CD14-positive monocyte (primary cell): ENCODE measurements around the gene ARHGAP44. TPM values are rescaled to one million over a fixed set of nuclear protein-coding genes. Genes with fewer than 3 reads are reported as not detected.

Experiments used
- DNase-seq, 3 donors: peaks; one replicate each; pipeline ENCODE4 v3.0.0-alpha.2; 2011 to 2022
- H2AFZ ChIP-seq: 2 replicates; pipeline ENCODE4 v1.6.0; 2012; ENCODE audit warnings: mild to moderate bottlenecking, low read depth, low read length, inconsistent platforms; ENCODE audit not compliant: insufficient read depth, poor library complexity, severe bottlenecking
- H3K27ac ChIP-seq, 2 donors: 1 replicate in 1 of 2; 2 replicates in 1 of 2; pipeline ENCODE4 v1.5.1; 2012 to 2013; ENCODE audit warnings: low read length in 2 of 2, control low read depth in 1 of 2, inconsistent platforms in 1 of 2, low read depth in 1 of 2, mild to moderate bottlenecking in 1 of 2
- H3K27me3 ChIP-seq, 2 donors: one replicate each; pipeline versions ENCODE4 v1.6.0 to v1.6.1; 2011 to 2013; ENCODE audit warnings: low read length in 2 of 2; ENCODE audit not compliant: control insufficient read depth in 2 of 2, insufficient read depth in 2 of 2
- H3K36me3 ChIP-seq, 2 donors: replicated peaks in 1 of 2; 1 replicate in 1 of 2; 2 replicates in 1 of 2; pipeline versions ENCODE4 v1.5.1 to v1.6.1; 2012 to 2013; ENCODE audit warnings: low read length in 2 of 2, control low read depth in 1 of 2, inconsistent platforms in 1 of 2, mild to moderate bottlenecking in 1 of 2; ENCODE audit not compliant: insufficient read depth in 2 of 2, control insufficient read depth in 1 of 2
- H3K4me1 ChIP-seq, 2 donors: 1 replicate in 1 of 2; 2 replicates in 1 of 2; pipeline versions ENCODE4 v1.5.1 to v1.6.1; 2012 to 2013; ENCODE audit warnings: low read length in 2 of 2, control low read depth in 1 of 2, inconsistent platforms in 1 of 2, mild to moderate bottlenecking in 1 of 2, moderate library complexity in 1 of 2; ENCODE audit not compliant: insufficient read depth in 2 of 2, control insufficient read depth in 1 of 2
- H3K4me2 ChIP-seq: replicated peaks from 2 replicates; pipeline ENCODE3; 2012; ENCODE audit warnings: low read length, moderate library complexity, mild to moderate bottlenecking; ENCODE audit not compliant: poor library complexity, severe bottlenecking; ENCODE audit errors: extremely low read depth
- H3K4me3 ChIP-seq, 3 experiments: fragments of 200-600 bp in 1 of 3; sonication (generic) in 1 of 3; replicated peaks in 1 of 3; 1 replicate in 2 of 3; 2 replicates in 1 of 3; pipeline ENCODE4 v1.5.1; 2011 to 2013; ENCODE audit warnings: low read length in 3 of 3, mild to moderate bottlenecking in 3 of 3, control low read depth in 2 of 3, low read depth in 2 of 3, inconsistent platforms in 1 of 3, moderate library complexity in 1 of 3
- H3K79me2 ChIP-seq: 2 replicates; pipeline ENCODE4 v1.6.0; 2012; ENCODE audit warnings: mild to moderate bottlenecking, control low read depth, inconsistent platforms, low read length, moderate library complexity; ENCODE audit not compliant: insufficient read depth
- H3K9ac ChIP-seq: 2 replicates; pipeline ENCODE4 v1.6.0; 2017; ENCODE audit warnings: low read length, mild to moderate bottlenecking; ENCODE audit not compliant: insufficient read depth, poor library complexity, severe bottlenecking
- H3K9me3 ChIP-seq, 2 donors: replicated peaks in 1 of 2; 1 replicate in 1 of 2; 2 replicates in 1 of 2; pipeline versions ENCODE4 v1.5.1 to v1.6.1; 2012 to 2013; ENCODE audit warnings: low read length in 2 of 2, control low read depth in 1 of 2; ENCODE audit not compliant: control insufficient read depth in 1 of 2, insufficient read depth in 1 of 2
- H4K20me1 ChIP-seq: 2 replicates; pipeline ENCODE4 v1.6.0; 2012; ENCODE audit warnings: mild to moderate bottlenecking, low read length, control low read depth, moderate library complexity; ENCODE audit not compliant: insufficient read depth
- H3K27ac Mint-ChIP-seq, 7 donors: one replicate each; pipeline ENCODE4 v1.8.0; 2020; ENCODE audit warnings: mild to moderate bottlenecking in 7 of 7, mixed read lengths in 7 of 7, moderate library complexity in 6 of 7, inconsistent platforms in 2 of 7
- H3K27me3 Mint-ChIP-seq, 3 donors: one replicate each; pipeline ENCODE4 v1.8.0; 2021 to 2022; ENCODE audit warnings: low read depth in 3 of 3, mild to moderate bottlenecking in 3 of 3, mixed read lengths in 3 of 3, moderate library complexity in 3 of 3, inconsistent platforms in 1 of 3
- H3K36me3 Mint-ChIP-seq, 2 donors: one replicate each; pipeline ENCODE4 v1.8.0; 2020; ENCODE audit warnings: mixed read lengths in 2 of 2, inconsistent platforms in 1 of 2, mild to moderate bottlenecking in 1 of 2
- H3K4me1 Mint-ChIP-seq: one replicate; pipeline ENCODE4 v1.8.0; 2020; ENCODE audit warnings: mild to moderate bottlenecking, mixed read lengths
- H3K4me3 Mint-ChIP-seq, 2 donors: one replicate each; pipeline ENCODE4 v1.8.0; 2020; ENCODE audit warnings: mild to moderate bottlenecking in 2 of 2, mixed read lengths in 2 of 2, moderate library complexity in 1 of 2
- H3K9me3 Mint-ChIP-seq, 7 donors: one replicate each; pipeline ENCODE4 v1.8.0; 2020 to 2022; ENCODE audit warnings: mixed read lengths in 7 of 7, mild to moderate bottlenecking in 6 of 7, moderate library complexity in 6 of 7, inconsistent platforms in 2 of 7
- WGBS: methylation state at CpG from one replicate; pipeline ENCODE4 v1.1.5; 2013; ENCODE audit warnings: missing lambda C conversion rate; ENCODE audit not compliant: insufficient coverage; 5-methylcytosine and 5-hydroxymethylcytosine counted together
- intact Hi-C, 2 donors: fragments of 100-400 bp; cut with micrococcal nuclease; formaldehyde crosslinking; loops; one replicate each; pipeline versions ENCODE4 v1.15.0 to v1.15.1; 2023
- polyA plus RNA-seq, 3 donors: library from polyadenylated mRNA; depleted of rRNA in 1 of 3; unstranded in 2 of 3; stranded (reverse) in 1 of 3; fragments of 300-500 nt in 2 of 3; fragments of >200 nt in 1 of 3; fragmentation: Illumina TruSeq in 2 of 3; gene quantifications; 1 replicate in 2 of 3; 2 replicates in 1 of 3; pipeline ENCODE4 v1.2.3, GENCODE V29; 2012 to 2021
- TF ChIP-seq, protein P1 (sequence below): fragments of 200-600 bp; IDR thresholded peaks from one replicate; pipeline ENCODE4 v1.8.0; 2022; ENCODE audit warnings: antibody characterized with exemption, mild to moderate bottlenecking

The ARHGAP44 gene
- polyA plus RNA-seq, 3 donors: not detected

DNA sequence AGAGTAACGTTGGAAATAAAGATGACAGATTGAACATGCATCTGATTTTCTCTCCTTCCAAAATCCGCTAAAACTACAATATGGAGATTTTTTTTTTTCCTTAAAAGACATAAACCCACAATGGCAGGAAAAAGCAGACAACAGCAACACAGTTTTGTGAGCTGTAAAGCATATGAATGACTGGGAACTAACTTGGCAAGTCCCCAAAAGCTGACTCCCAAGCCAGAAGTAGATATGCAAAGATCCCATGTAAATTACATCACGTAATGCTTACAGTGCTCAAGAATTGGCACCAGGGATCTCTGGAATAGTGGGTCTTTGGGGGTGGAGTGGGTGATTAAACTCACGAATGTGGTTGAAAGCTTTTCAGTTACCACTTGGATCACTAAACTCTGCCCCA, 121.9 kb downstream of the ARHGAP44 start:
- Histone ChIP-seq H3K27me3 (no peaks in the 10 kb centered on the region), H3K9ac (no peak overlapping the region), H3K4me2 (no peak overlapping the region), H4K20me1 (no peaks in the 10 kb centered on the region), H3K4me3 (no peak overlapping the region), H3K4me1 (no peaks in the 10 kb centered on the region), H3K36me3 (no peaks in the 10 kb centered on the region), H3K79me2 (no peaks in the 10 kb centered on the region), H2AFZ (no peak overlapping the region), H3K9me3 (peaks cover 9 to 10% of the 10 kb centered on the region in 2 donors), H3K27ac (no peak overlapping the region)
- TF ChIP-seq, protein P1, sequence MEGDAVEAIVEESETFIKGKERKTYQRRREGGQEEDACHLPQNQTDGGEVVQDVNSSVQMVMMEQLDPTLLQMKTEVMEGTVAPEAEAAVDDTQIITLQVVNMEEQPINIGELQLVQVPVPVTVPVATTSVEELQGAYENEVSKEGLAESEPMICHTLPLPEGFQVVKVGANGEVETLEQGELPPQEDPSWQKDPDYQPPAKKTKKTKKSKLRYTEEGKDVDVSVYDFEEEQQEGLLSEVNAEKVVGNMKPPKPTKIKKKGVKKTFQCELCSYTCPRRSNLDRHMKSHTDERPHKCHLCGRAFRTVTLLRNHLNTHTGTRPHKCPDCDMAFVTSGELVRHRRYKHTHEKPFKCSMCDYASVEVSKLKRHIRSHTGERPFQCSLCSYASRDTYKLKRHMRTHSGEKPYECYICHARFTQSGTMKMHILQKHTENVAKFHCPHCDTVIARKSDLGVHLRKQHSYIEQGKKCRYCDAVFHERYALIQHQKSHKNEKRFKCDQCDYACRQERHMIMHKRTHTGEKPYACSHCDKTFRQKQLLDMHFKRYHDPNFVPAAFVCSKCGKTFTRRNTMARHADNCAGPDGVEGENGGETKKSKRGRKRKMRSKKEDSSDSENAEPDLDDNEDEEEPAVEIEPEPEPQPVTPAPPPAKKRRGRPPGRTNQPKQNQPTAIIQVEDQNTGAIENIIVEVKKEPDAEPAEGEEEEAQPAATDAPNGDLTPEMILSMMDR: no peak
- Mint-ChIP-seq H3K36me3 (no peaks in the 10 kb centered on the region), H3K27me3 (peaks cover 0 to 3% (median 0%) of the 10 kb centered on the region in 3 donors), H3K9me3 (peaks cover 6 to 23% (median 16%) of the 10 kb centered on the region in 7 donors), H3K4me3 (no peak overlapping the region), H3K4me1 (no peaks in the 10 kb centered on the region), H3K27ac (no peak overlapping the region)
- WGBS: no CpG with 5 or more reads among the region's 4 CpGs
- intact Hi-C loops: no loop called here
- DNase-seq: no peak

DNA sequence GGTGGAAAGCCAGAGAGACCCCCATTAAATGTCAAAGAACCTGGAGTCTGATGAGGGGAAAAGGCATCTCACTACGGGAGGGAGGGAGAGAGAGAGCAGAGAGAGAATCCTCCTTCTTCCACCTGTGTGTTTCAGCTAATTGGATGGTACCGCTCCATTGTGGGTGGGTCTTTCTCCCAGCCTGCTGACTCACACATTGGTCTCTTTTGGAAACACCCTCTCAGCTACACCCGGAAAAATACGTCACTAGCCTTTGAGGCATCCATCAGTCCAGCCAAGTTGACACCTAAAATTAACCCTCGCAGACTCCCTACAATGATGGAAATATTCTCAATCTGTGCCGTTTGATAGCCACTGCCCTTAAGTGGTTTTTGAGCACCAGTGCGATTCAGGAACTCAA, 128.1 kb downstream of the ARHGAP44 start:
- H3K9me3 Mint-ChIP-seq: peaks cover 15 to 23% (median 18%) of the 10 kb centered on the region in 7 donors
- H3K36me3 ChIP-seq: no peaks in the 10 kb centered on the region
- H3K4me3 ChIP-seq: no peak overlapping the region
- no peaks in the 10 kb centered on the region for H3K4me1 Mint-ChIP-seq
- no peak for DNase-seq
- H3K36me3 Mint-ChIP-seq: no peaks in the 10 kb centered on the region
- H2AFZ ChIP-seq: no peak overlapping the region
- no peaks in the 10 kb centered on the region for H3K79me2 ChIP-seq
- peaks cover 0 to 3% (median 0%) of the 10 kb centered on the region in 3 donors for H3K27me3 Mint-ChIP-seq
- no peak overlapping the region for H3K4me3 Mint-ChIP-seq
- H3K27me3 ChIP-seq: no peaks in the 10 kb centered on the region
- H3K4me1 ChIP-seq: no peaks in the 10 kb centered on the region
- H3K4me2 ChIP-seq: no peak overlapping the region
- peaks cover 15 to 20% of the 10 kb centered on the region in 2 donors for H3K9me3 ChIP-seq
- H4K20me1 ChIP-seq: no peaks in the 10 kb centered on the region
- H3K9ac ChIP-seq: no peak overlapping the region
- no peak overlapping the region for H3K27ac ChIP-seq
- no peak overlapping the region for H3K27ac Mint-ChIP-seq
- TF ChIP-seq, protein P1: no peak
- intact Hi-C loops: no loop called here
- WGBS: 91% methylated on average over 6 of the region's 7 CpGs
